GM23338 (cell line): Measurements from ENCODE around the gene PEAK3. TPM values are rescaled to one million over a fixed set of nuclear protein-coding genes. Genes with fewer than 3 reads are reported as not detected.

ENCODE experiments used
- ATAC-seq: fragments of 200-7000 bp; cut with Tn5 transposase; 3 replicates; pipeline ENCODE4 v1.9.1; 2020
- DNase-seq: peaks from one replicate; pipeline ENCODE4 v3.0.0-alpha.2; 2015; ENCODE audit warnings: low spot score
- H2AFZ ChIP-seq: fragments of 200-600 bp; sonication (generic); 2 replicates; pipeline ENCODE4 v1.8.0; 2016; ENCODE audit warnings: antibody characterized with exemption, mild to moderate bottlenecking, moderate library complexity
- H3F3A ChIP-seq: fragments of 200-600 bp; sonication (generic); replicated peaks from 2 replicates; pipeline ENCODE4 v1.8.0; 2017; ENCODE audit warnings: antibody characterized with exemption, mixed run types, low read depth
- H3K27ac ChIP-seq: fragments of 200-600 bp; sonication (generic); 2 replicates; pipeline ENCODE4 v1.6.1; 2016; ENCODE audit warnings: low read depth
- H3K27me3 ChIP-seq: fragments of 200-600 bp; sonication (generic); 2 replicates; pipeline ENCODE4 v1.8.0; 2016; ENCODE audit warnings: mild to moderate bottlenecking, mixed run types, moderate library complexity; ENCODE audit not compliant: insufficient read depth
- H3K36me3 ChIP-seq: fragments of 200-600 bp; sonication (generic); 2 replicates; pipeline ENCODE4 v1.8.0; 2016; ENCODE audit warnings: mild to moderate bottlenecking; ENCODE audit not compliant: insufficient read depth
- H3K4me1 ChIP-seq: fragments of 200-600 bp; sonication (generic); 2 replicates; pipeline ENCODE4 v1.8.0; 2016; ENCODE audit warnings: mild to moderate bottlenecking, moderate library complexity; ENCODE audit not compliant: insufficient read depth
- H3K4me2 ChIP-seq: fragments of 200-600 bp; sonication (generic); 2 replicates; pipeline ENCODE4 v1.7.1; 2017; ENCODE audit warnings: mixed run types
- H3K4me3 ChIP-seq: fragments of 200-600 bp; sonication (generic); 2 replicates; pipeline ENCODE4 v1.6.1; 2016; ENCODE audit warnings: mixed run types
- H3K79me2 ChIP-seq: fragments of 200-600 bp; sonication (generic); replicated peaks from 2 replicates; pipeline ENCODE4 v1.8.0; 2017; ENCODE audit warnings: mild to moderate bottlenecking; ENCODE audit not compliant: insufficient read depth
- H3K9me2 ChIP-seq: fragments of 200-600 bp; sonication (generic); 2 replicates; pipeline ENCODE4 v1.8.0; 2017; ENCODE audit not compliant: insufficient read depth
- H4K20me1 ChIP-seq: fragments of 200-600 bp; sonication (generic); replicated peaks from 2 replicates; pipeline ENCODE4 v1.8.0; 2017; ENCODE audit warnings: mild to moderate bottlenecking; ENCODE audit not compliant: insufficient read depth
- H3K27ac Mint-ChIP-seq: 2 replicates; pipeline ENCODE4 v1.8.0; 2020; ENCODE audit warnings: inconsistent platforms, mild to moderate bottlenecking, moderate library complexity, mixed read lengths
- H3K27me3 Mint-ChIP-seq: 3 replicates; pipeline ENCODE4 v1.8.0; 2022; ENCODE audit warnings: low read depth, mild to moderate bottlenecking, moderate library complexity, mixed read lengths, inconsistent platforms; ENCODE audit not compliant: insufficient read depth, poor library complexity
- H3K36me3 Mint-ChIP-seq: 3 replicates; pipeline ENCODE4 v1.8.0; 2021; ENCODE audit warnings: low read depth, mild to moderate bottlenecking, inconsistent platforms, moderate library complexity, mixed read lengths
- H3K4me1 Mint-ChIP-seq: 3 replicates; pipeline ENCODE4 v1.8.0; 2020; ENCODE audit warnings: mild to moderate bottlenecking, inconsistent platforms, mixed read lengths
- H3K4me3 Mint-ChIP-seq: 3 replicates; pipeline ENCODE4 v1.8.0; 2021; ENCODE audit warnings: moderate library complexity, mild to moderate bottlenecking, inconsistent platforms, mixed read lengths
- H3K9me3 Mint-ChIP-seq: 3 replicates; pipeline ENCODE4 v1.8.0; 2020; ENCODE audit warnings: moderate library complexity, mild to moderate bottlenecking, inconsistent platforms, mixed read lengths
- CREB1 ChIP-seq: fragments of 250-450 bp; sonication (Bioruptor Pico); IDR thresholded peaks from 2 replicates; pipeline ENCODE4 v1.5.0; 2020; ENCODE audit warnings: low read depth, mild to moderate bottlenecking, moderate library complexity
- EZH2 ChIP-seq: fragments of 200-600 bp; sonication (generic); IDR thresholded peaks from one replicate; pipeline ENCODE4 v1.8.0; 2017; ENCODE audit warnings: antibody characterized with exemption, mild to moderate bottlenecking, low read depth; ENCODE audit not compliant: unreplicated experiment
- EZH2phosphoT487 ChIP-seq: fragments of 200-600 bp; sonication (generic); IDR thresholded peaks from one replicate; pipeline ENCODE4 v1.8.1; 2018; ENCODE audit warnings: antibody characterized with exemption; ENCODE audit not compliant: unreplicated experiment
- JUNB ChIP-seq: IDR thresholded peaks from one replicate; pipeline ENCODE4 v1.6.1; 2016; ENCODE audit warnings: antibody characterized with exemption; ENCODE audit not compliant: unreplicated experiment
- NANOG ChIP-seq: IDR thresholded peaks from 2 replicates; pipeline ENCODE4 v1.6.1; 2016; ENCODE audit warnings: antibody characterized with exemption, borderline replicate concordance
- POLR2AphosphoS5 ChIP-seq: IDR thresholded peaks from 2 replicates; pipeline ENCODE4 v1.6.1; 2016; ENCODE audit warnings: antibody characterized with exemption, low read depth
- STAT1 ChIP-seq: IDR thresholded peaks from one replicate; pipeline ENCODE4 v1.6.1; 2016; ENCODE audit warnings: antibody characterized with exemption; ENCODE audit not compliant: unreplicated experiment
- ZNF114 ChIP-seq: fragments of 250-450 bp; sonication (Bioruptor Pico); IDR thresholded peaks from 2 replicates; pipeline ENCODE4 v1.5.0; 2020; ENCODE audit warnings: mild to moderate bottlenecking, moderate library complexity
- ZNF331 ChIP-seq: fragments of 250-450 bp; sonication (Bioruptor Pico); IDR thresholded peaks from 2 replicates; pipeline ENCODE4 v1.5.0; 2020; ENCODE audit warnings: low read depth, mild to moderate bottlenecking, moderate library complexity
- polyA plus RNA-seq: library from polyadenylated mRNA; unstranded; fragments of >200 nt; fragmentation: Nextera tagmentation; extraction: Ambion mirVana; gene quantifications from 2 replicates; pipeline ENCODE4 v1.2.1, GENCODE V29; 2016
- total RNA-seq: library from RNA; depleted of rRNA; stranded (reverse); fragments of >200 nt; shearing (Covaris generic); gene quantifications from 2 replicates; pipeline ENCODE4 v1.2.3, GENCODE V29; 2014
- TF ChIP-seq, protein P1 (sequence below): IDR thresholded peaks from one replicate; pipeline ENCODE4 v1.6.1; 2018; ENCODE audit warnings: antibody characterized with exemption; ENCODE audit not compliant: unreplicated experiment
- TF ChIP-seq, protein P2 (sequence below): IDR thresholded peaks from 2 replicates; pipeline ENCODE4 v1.6.1; 2016; ENCODE audit warnings: antibody characterized with exemption
- TF ChIP-seq, protein P3 (sequence below), 2 experiments: fragments of 200-600 bp in 1 of 2; sonication (generic) in 1 of 2; conservative IDR thresholded peaks; 2 replicates each; pipeline versions ENCODE4 v1.5.1 to v1.6.1; 2016 to 2017; ENCODE audit warnings: antibody characterized with exemption in 2 of 2, low read depth in 2 of 2, mild to moderate bottlenecking in 2 of 2, moderate library complexity in 1 of 2

Gene PEAK3
- total and polyA plus RNA-seq, 2 experiments from 2014 or later: not detected

DNA sequence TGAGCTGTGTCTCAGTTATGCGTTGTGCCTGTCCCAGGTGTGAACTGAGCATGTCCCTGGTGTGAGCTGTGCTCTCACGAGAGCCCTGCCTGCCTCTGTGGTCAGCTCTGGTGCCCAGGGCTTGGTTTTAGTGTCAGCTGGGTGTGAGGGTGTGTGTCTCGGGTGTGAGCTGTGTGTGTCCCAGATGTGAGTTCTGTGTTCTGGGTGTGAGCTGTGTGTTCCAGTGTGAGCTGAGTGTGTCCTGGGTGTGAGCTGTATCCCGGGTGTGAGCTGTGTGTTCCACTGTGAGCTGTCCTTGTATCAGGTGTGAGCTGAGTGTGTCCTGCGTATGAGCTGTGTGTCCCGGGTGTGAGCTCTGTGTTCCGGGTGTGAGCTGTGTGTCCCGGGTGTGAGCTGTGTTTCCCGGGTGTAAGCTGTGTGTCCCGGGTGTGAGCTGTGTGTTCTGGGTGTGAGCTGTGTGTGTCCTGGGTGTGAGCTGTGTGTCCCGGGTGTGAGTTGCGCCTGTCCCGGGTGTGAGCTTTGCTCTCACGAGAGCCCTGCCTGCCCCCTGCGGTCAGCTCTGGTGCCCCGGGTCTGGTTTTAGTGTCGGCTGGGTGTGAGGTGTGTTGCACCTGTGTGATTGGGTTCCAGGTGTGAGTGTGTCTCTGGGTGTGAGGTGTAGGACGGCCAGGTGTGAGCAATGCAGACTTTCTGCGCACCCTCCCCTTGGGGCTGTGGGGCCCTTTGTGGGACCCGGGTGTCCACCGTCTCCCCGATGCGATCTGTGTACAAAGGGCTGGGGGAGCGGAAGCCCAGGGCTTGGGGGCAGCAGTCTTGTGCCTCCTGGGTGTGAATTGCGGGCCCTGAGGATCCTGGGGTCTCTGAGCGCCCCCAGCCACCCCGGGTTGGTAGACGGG, 7.1 kb upstream of the PEAK3 start:
- peaks cover 11% of the 10 kb centered on the region for H3K4me1 Mint-ChIP-seq
- DNase-seq (peak; percentile 1), ATAC-seq (no peak)
- H3K4me3 ChIP-seq: peak overlapping the region; percentile 59
- no peaks in the 10 kb centered on the region for H3K79me2 ChIP-seq
- H3F3A ChIP-seq: peaks cover 12% of the 10 kb centered on the region; the same call in 1 of the 2 replicates
- peaks cover 4% of the 10 kb centered on the region; the same call in 1 of the 3 replicates for H3K9me3 Mint-ChIP-seq
- H3K4me1 ChIP-seq: no peaks in the 10 kb centered on the region
- no peak overlapping the region for H3K27ac ChIP-seq
- H3K4me3 Mint-ChIP-seq: peak overlapping the region; percentile 70
- no peak for TF ChIP-seq ZNF114 (CRISPR knock-in tag)
- no peak for TF ChIP-seq EZH2phosphoT487
- no peak for TF ChIP-seq CREB1 (CRISPR knock-in tag)
- TF ChIP-seq ZNF331 (CRISPR knock-in tag): no peak
- TF ChIP-seq JUNB: no peak
- TF ChIP-seq, protein P1, sequence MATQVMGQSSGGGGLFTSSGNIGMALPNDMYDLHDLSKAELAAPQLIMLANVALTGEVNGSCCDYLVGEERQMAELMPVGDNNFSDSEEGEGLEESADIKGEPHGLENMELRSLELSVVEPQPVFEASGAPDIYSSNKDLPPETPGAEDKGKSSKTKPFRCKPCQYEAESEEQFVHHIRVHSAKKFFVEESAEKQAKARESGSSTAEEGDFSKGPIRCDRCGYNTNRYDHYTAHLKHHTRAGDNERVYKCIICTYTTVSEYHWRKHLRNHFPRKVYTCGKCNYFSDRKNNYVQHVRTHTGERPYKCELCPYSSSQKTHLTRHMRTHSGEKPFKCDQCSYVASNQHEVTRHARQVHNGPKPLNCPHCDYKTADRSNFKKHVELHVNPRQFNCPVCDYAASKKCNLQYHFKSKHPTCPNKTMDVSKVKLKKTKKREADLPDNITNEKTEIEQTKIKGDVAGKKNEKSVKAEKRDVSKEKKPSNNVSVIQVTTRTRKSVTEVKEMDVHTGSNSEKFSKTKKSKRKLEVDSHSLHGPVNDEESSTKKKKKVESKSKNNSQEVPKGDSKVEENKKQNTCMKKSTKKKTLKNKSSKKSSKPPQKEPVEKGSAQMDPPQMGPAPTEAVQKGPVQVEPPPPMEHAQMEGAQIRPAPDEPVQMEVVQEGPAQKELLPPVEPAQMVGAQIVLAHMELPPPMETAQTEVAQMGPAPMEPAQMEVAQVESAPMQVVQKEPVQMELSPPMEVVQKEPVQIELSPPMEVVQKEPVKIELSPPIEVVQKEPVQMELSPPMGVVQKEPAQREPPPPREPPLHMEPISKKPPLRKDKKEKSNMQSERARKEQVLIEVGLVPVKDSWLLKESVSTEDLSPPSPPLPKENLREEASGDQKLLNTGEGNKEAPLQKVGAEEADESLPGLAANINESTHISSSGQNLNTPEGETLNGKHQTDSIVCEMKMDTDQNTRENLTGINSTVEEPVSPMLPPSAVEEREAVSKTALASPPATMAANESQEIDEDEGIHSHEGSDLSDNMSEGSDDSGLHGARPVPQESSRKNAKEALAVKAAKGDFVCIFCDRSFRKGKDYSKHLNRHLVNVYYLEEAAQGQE: no peak
- no peak for TF ChIP-seq POLR2AphosphoS5
- no peak overlapping the region for H3K27ac Mint-ChIP-seq
- no peaks in the 10 kb centered on the region for H3K9me2 ChIP-seq
- H4K20me1 ChIP-seq: 0 out of 2 replicates have a peak, but pooled peaks cover 2% of the 10 kb centered on the region
- H3K36me3 Mint-ChIP-seq: no peaks in the 10 kb centered on the region; the same call in 2 of the 3 replicates
- H3K4me2 ChIP-seq: peak overlapping the region; percentile 91; the same call in 1 of the 2 replicates
- H3K27me3 Mint-ChIP-seq: peaks cover 64% of the 10 kb centered on the region
- H3K27me3 ChIP-seq: peaks cover 64% of the 10 kb centered on the region
- H2AFZ ChIP-seq: no peak overlapping the region
- H3K36me3 ChIP-seq: no peaks in the 10 kb centered on the region

DNA sequence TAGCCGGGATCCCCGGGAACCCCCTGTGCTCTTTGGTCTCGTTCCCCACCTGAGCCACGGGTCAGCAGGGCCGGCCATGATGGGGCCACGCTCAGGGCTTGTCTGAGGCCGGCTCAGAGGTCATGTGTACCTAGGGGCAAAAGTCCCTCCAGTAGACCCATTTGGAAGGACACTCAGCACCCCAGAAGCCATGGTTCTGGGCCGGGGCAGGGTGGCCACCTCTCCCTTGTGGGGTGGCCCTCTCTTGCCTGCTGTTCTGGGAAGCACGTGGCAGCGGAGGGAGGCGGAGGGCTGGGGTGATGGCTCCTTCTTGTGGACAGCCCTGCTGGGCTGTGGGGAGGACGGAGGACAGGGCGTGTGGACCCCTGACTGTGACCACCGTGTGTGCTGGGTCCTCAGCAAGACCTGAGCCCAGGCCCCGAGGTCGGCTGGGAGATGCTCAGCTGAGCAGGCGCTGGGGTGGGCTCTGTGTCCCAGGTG, 6.4 kb upstream of the PEAK3 start:
- no peak overlapping the region for H3K27ac Mint-ChIP-seq
- Histone ChIP-seq H2AFZ (no peak overlapping the region), H3K36me3 (no peaks in the 10 kb centered on the region), H3K79me2 (no peaks in the 10 kb centered on the region), H3K27ac (no peak overlapping the region), H3K27me3 (peaks cover 63% of the 10 kb centered on the region), H4K20me1 (0 out of 2 replicates have a peak, but pooled peaks cover 2% of the 10 kb centered on the region), H3F3A (peaks cover 12% of the 10 kb centered on the region; the same call in 1 of the 2 replicates), H3K9me2 (no peaks in the 10 kb centered on the region), H3K4me3 (no peak overlapping the region), H3K4me1 (no peaks in the 10 kb centered on the region), H3K4me2 (no peak overlapping the region)
- ATAC-seq (no peak), DNase-seq (no peak)
- H3K4me3 Mint-ChIP-seq: no peak overlapping the region
- H3K36me3 Mint-ChIP-seq: no peaks in the 10 kb centered on the region; the same call in 2 of the 3 replicates
- H3K9me3 Mint-ChIP-seq: peaks cover 4% of the 10 kb centered on the region; the same call in 1 of the 3 replicates
- H3K4me1 Mint-ChIP-seq: peaks cover 11% of the 10 kb centered on the region; the same call in 2 of the 3 replicates
- H3K27me3 Mint-ChIP-seq: peaks cover 57% of the 10 kb centered on the region
- TF ChIP-seq ZNF114 (CRISPR knock-in tag): no peak
- TF ChIP-seq, protein P1: no peak
- TF ChIP-seq, protein P2, sequence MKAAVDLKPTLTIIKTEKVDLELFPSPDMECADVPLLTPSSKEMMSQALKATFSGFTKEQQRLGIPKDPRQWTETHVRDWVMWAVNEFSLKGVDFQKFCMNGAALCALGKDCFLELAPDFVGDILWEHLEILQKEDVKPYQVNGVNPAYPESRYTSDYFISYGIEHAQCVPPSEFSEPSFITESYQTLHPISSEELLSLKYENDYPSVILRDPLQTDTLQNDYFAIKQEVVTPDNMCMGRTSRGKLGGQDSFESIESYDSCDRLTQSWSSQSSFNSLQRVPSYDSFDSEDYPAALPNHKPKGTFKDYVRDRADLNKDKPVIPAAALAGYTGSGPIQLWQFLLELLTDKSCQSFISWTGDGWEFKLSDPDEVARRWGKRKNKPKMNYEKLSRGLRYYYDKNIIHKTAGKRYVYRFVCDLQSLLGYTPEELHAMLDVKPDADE: no peak
- TF ChIP-seq POLR2AphosphoS5: no peak
- TF ChIP-seq NANOG: no peak
- no peak for TF ChIP-seq STAT1
- TF ChIP-seq, protein P3, sequence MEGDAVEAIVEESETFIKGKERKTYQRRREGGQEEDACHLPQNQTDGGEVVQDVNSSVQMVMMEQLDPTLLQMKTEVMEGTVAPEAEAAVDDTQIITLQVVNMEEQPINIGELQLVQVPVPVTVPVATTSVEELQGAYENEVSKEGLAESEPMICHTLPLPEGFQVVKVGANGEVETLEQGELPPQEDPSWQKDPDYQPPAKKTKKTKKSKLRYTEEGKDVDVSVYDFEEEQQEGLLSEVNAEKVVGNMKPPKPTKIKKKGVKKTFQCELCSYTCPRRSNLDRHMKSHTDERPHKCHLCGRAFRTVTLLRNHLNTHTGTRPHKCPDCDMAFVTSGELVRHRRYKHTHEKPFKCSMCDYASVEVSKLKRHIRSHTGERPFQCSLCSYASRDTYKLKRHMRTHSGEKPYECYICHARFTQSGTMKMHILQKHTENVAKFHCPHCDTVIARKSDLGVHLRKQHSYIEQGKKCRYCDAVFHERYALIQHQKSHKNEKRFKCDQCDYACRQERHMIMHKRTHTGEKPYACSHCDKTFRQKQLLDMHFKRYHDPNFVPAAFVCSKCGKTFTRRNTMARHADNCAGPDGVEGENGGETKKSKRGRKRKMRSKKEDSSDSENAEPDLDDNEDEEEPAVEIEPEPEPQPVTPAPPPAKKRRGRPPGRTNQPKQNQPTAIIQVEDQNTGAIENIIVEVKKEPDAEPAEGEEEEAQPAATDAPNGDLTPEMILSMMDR (conservative IDR thresholded peaks at IDR 0.05; ENCODE audit: low read depth in 2 of 2): no peak
- no peak for TF ChIP-seq ZNF331 (CRISPR knock-in tag)
- TF ChIP-seq JUNB: no peak
- no peak for TF ChIP-seq EZH2
- no peak for TF ChIP-seq CREB1 (CRISPR knock-in tag)
- TF ChIP-seq EZH2phosphoT487: no peak
